CD4-positive, alpha-beta T cell treated with Interleukin-2 at 100 ng/mL for 4 hours (primary cell): ENCODE results near the gene RAB36.

ENCODE experiments used
- DNase-seq: peaks from one replicate; pipeline ENCODE4 v3.0.0-alpha.2; 2020; ENCODE audit warnings: low spot score

RAB36 gene

DNA sequence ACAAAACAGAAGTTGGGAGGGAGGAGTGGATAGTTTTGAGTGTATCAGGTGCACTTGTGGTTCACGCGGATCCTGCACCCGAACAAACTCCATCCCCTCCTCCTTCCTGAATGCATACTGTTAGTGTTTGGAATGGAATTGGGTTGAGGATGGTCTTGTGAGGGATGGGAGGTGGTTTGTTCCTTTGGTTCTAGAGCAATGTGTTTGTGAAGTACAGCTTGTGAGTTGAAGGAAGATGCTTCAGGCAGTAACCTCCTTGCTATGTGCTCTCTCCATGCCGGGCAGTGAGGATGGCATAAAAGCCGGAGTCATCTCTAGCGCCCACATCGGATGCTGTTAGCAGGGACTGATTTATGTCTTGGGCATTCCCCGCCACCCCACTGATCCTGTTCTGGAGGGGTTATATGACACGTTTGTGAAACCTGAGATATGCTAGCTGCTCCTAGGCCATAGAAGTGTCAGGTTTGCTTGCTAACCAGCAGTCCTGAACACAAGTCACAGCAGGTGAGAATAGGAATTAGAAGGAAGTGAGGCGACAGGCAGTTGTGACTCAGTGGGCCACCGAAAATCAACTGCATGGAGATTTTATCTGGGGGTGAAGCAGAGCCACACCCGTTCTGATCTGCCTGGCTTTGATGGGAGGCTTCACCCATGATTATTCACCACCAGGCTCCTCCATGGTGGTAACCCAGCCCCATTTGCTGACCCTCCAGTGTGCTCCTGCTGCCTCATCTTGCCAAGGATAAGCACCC lies 37.2 kb downstream of the RAB36 start:
- DNase-seq: peak; percentile 57

DNA sequence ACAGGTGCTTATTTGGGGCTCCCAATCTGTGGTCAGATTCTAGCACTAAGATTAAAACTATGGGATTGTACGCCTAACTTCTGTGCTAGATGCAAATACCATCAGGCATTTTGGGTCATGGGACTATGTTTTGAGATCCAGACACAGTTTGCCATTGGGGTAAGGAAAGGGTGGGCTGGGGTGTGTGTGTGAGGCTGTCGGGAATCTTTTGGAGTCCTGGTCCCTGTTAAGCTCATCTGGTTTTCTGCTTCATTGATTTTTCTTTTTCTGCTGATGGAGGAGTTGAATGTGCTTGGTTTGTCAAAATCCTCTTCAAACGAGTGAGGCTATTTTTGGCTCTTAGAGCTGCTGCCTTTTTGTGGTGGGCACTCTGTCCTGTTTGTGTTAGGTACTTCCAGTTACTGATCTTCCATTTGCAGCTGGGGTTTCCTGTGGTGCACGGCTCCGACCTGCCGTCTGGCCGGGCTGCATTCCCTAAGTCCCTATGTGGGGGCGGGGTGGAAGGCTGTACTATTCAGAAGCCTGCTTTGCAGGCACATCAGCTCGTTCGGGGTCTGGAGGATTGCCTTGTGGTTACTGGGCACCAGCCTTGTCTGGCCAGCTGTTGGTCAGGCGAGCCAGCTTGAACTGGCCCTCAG lies 37.9 kb downstream of the RAB36 start:
- DNase-seq: no peak

DNA sequence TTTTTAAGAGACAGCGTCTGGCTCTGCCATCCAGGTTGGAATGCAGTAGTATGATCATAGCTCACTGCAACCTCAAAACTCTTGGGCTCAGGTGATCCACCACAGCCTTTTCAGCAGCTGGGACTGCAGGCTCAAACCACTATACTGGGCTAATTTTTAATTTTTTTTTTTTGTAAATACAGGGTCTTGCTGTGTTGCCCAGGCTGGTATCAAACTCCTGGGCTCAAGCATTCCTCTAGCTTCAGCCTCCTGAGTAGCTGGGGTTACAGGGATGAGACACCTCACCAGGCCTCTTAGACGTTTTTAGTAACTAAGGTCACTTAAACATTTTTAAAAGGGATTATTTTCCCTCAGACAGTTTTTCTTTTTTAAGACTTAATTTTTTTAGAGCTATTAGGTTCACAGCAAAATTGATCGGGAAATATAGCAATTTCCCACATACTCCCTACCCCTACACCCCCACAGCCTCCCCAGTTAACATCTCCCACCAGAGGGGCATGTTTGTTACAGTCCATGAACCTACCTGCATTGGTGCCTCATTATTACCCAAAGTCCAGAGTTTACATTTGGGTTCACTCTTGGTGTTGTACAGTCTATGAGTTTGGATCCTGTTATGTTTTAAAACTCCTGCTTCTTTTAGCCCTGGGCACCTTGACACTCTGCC lies 39.0 kb downstream of the RAB36 start:
- no peak for DNase-seq

DNA sequence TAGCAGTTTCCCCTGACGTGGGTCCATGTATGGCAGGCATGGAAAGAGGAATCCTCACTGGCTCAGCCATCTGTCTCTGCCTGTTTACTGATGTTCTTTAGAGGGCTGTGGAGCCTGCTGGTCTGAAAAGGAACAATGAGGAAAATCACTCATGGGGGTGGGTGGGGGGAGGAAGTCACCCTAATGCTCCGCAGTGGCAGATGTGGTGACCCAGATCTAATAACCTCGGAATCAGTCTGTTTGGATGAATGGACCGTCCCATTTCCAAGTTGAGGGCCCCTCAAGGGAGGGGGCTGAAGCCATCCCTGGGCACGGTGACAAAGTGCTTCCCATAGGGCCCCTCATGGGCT lies 39.5 kb downstream of the RAB36 start:
- no peak for DNase-seq

DNA sequence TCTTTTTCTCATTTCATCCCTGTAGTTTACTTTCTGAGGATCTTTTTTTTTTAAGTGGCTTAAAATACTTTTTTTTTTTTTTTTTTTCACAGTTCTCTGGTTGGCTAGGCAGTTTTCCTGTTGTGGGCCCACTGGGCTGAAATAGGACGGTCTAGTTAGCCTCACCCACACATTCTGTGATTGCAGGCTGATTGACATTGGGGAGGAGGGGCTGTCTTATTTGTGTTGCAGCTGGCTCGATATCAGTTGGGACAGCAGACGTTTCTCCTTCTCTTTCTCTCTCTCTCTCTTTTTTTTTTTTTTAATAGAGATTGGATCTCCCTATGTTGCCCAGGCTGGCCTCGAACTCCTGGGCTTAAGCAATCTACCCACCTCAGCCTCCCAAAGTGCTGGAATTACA lies 41.9 kb downstream of the RAB36 start:
- no peak for DNase-seq

DNA sequence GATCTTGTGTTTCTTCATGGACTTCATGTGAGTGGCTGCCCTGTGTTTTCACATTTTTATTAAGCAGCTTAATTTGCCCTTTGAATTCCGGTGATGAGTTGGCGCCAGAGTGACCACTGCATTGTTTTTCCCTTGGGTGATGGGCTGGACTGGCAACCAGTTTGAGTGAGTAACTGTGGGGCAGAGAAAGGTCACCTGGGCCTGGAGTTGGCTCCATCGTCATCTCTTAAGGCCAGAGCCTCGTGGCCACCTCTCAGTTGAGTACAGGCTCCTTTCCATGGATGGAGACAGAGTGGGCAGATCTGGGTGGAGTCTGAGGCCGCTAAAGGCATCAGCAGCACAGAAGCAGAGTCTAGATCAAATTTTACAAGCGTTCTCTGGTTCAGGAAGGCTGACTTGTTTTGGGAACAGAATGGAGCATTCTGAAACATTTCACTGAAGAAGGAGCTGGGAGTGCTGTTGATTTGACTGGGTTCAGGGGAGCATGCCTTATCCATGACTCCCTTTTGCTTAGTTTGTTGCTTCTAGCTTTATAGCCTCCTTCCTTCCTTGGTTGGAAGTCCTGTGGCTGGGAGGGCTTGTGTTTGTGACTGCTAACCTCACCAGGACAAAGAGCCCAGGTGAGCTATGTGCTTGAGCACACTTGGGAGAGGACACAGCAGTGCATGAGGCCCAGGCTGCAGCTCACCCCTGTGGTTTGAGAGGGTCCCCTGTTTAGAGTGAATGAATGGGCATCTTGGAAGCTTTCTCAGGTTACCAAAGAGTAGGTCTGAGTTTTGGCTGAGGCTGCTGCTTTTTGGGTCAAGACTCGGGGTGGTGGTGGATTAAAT lies 42.8 kb downstream of the RAB36 start:
- no peak for DNase-seq

DNA sequence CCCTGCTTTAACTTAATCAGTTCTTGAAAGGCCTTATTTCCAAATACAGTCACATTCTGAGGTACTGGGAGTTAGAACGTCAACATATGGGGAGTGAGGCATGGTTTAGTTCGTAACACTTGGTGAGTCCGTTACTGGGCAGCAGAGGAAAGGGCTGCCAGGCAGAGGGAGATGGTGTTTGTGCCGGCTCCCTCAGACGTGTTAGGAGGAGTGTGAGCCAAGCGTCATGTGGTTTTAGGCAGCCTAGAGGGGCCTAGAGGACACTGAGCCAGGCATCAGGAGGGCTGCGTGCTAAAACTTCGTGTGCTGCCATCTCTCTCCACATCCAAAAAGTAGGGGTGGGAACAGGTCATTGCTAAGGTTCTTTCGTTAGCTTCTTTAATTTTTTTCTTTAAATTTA lies 45.2 kb downstream of the RAB36 start:
- no peak for DNase-seq

DNA sequence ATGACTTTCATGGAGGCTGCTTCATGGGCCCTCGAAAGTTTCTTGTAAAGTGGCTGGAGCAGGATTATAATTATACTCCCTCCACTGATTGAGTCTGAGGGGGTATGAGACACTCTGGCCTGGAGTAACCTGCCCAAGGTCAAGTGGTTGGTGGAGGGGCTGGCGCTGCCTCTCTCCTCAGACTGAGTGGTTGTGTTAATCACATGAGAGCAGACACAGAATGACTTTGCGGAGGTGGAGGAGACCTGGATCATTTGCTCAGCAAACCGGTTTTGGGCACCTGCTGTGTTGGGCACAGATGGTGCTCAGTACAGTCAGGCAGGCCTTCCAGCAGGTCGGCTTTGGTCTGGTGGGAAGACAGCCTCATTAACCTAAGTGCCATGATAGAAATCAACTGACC lies 46.9 kb downstream of the RAB36 start:
- DNase-seq: no peak

DNA sequence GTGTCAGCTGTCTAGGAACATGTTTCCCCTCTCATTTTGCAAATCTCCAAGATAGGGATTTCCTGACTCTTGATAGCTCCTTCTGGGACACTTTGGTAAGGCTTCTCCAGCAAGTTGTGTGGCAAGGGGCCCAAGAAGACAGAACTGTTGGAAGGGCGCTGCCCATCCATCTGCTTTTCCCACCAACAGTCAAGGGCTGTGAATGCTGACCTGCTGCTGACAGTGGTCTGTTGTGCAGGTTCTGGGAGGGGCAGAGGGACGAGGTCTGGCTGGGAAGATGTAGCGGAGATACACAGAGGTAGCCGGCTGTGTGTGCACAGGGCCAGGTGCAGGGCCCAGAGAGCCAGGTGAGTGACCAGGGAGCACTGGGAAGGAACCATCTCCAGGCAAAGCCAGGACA lies 47.3 kb downstream of the RAB36 start:
- no peak for DNase-seq

DNA sequence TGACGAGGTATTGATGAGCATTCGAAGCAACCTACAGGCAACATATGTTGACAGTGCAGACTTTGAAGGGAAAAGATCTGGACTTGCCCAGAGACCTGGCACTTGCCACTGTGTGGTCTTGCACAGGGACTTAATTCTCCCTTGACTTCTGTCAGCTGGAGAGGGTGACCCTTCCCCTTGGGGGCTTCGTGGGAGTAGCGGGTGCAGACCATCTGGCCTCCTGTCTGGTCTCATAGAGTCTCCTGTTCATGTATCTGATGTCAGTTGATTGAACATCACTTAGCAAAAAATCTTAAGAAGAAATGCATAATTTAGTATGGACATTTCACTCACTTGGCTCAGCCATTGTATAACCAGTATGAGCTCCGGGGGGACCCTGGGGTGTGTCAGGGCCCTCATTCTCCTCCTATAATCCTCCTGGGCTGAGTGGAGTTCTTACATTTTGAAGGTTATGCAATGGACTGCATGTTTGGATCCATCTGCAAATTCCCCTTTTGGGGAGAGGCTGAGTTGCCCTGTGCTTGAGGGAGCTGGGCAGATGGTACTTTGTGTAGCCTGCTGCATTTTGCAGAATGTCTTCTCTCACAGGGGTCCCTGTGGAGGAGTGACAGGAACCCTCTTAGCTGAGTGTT lies 48.0 kb downstream of the RAB36 start:
- DNase-seq: no peak

DNA sequence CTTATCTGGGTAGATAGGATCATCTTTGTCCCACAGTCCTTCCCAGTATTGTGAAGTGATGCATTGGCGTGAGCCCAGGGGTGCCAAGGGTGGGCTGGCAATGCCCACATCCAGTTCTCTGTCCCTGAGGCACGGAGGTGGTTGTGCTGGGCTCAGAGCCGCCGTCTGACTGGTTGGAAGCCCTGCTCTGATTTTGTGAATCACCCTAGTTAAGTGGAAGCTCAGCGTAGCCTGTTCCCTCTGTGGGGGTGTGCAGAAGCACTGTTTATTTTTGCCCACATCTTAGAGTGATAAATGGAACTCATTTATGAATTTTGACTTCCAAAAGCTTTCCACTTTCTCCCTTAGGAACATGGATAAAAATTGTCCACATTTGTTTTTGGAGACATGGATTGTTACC lies 48.6 kb downstream of the RAB36 start:
- no peak for DNase-seq

DNA sequence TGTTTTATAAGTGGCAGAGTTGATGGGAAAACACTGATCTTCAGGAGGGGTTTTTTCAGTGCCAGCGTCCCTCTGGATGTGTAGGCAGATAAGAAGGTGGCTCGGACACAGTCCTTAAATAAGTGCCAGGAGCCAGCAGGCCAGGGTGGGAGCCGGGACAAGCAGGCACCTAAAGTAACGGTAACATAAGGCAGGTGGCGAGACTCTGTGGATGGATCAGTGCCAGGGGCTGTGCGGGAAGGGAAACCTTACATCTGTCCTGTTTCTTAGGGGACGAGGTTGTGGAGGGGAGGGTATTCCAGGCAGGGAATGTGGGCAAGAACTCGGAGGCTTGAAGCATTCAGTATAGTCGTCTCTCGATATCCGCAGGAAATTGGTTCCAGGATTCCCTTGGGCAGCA lies 50.9 kb downstream of the RAB36 start:
- DNase-seq: no peak

DNA sequence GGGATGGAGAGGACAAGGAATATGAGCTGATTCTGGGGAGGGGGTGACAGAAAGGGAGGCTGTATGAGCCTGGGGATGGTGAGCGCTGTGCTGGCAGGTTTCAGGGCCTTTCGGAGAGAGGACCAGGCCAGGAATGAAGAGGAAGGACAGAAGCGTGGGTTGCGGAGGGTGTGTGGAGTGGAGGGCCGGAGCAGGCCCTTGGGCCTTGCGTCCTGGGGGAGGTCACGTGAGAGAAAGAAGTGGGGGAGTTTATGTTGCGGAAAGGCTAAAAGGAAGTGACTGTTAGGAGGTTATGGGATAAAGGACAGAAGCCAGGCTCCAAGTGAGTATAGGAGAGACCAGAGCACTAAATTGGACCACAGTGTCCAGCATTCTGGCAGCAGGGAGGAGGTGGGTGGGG lies 52.6 kb downstream of the RAB36 start:
- no peak for DNase-seq

DNA sequence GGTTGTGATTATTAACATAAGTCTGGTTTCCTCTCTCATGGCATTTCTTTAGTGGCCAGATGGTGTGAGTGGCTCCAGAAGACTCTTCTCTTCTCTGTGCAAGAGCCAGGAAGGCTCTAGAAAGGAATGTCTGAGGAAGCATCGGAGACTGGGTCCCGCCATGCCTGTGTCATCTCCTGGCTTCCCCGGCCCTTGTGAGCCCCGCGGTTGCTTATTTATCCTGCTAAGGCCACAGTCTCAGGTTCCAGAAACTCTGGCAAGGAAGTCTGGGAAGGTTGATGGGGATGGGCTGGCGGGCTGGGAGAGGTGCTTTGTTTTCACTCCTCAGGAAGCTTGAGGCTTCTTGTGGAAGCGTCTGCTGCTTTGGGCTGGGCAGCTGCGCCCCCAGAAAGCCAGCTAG lies 53.9 kb downstream of the RAB36 start:
- DNase-seq: no peak

DNA sequence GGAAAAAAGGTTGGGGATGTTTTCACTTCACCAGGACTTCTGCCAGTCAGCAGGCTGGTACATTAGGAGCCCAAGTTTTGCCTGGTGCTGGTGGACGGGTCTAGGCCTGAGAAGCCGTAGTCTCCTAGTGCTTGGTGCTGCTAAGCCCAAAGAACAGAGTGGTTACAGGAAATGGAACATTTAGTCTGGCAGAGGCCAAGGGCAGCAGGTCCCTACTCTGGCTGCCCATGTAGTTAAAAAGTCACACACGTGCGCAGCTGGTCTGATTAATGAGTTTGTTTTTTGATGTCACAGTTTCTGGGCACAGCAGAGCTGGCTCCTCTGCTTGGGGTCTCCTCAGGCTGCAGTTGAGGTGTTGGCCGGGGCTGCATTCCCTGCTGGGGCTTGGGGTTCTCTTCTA lies 55.6 kb downstream of the RAB36 start:
- DNase-seq: no peak

DNA sequence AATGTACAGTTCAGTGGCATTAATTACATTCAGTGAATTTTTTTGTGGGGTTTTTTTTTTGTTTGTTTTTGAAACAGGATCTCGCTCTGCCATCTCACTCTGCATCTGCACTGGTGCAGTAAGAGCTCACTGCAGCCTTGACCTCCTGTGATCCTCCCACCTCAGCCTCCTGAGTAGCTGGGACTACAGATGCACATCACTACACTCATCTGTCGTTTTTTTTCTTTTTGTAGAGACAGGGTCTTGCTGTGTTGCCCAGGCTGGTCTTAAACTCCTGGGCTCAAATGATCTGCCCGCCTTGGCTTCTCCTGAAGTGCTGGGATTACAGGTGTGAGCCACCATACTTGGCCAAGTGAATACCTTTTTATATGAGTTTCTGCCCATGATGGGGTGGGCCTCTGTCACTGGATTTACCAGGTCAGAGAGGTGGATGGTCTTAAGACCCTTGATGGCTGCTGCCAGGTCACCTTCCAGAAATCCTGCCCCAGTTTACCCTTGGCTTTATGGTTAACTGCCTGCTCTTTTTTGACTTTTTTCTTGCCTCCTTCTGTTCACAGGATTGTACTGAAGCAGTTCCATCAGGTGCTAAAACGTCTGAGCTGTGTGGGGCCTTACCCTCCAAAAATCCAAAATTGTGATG lies 57.7 kb downstream of the RAB36 start:
- no peak for DNase-seq

DNA sequence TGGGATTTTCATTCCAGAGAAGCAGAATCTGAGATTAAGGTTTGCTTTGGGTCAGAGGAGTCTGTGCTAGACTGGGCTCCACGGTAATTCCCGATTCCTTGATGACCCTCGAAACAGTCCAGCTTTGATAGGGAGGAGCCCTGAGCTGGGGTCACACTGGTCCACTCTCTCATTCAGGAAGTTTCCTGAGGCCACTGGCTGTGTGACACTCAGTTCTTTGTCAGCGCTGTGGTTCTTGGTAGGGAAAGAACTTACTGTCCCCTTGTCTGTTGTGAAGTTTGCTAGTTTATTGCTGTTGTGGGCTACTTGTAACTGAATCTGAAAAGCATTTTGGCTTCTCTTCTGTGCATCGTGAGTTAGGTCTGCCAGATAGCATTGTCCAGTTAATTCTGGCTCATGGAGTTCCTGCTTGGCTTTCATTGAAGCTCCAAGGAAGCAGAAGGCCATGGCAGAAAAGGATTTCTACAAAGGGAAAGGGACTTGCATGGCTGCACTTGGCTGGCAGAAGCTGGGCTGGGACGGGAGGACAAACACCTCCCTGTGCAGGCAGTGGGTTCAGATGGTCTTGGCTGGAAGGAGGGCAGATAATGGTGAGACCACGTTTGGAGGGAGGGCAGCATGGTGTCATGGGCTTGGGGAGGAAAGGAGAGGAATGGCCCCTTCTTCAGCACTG lies 58.3 kb downstream of the RAB36 start:
- DNase-seq: no peak

DNA sequence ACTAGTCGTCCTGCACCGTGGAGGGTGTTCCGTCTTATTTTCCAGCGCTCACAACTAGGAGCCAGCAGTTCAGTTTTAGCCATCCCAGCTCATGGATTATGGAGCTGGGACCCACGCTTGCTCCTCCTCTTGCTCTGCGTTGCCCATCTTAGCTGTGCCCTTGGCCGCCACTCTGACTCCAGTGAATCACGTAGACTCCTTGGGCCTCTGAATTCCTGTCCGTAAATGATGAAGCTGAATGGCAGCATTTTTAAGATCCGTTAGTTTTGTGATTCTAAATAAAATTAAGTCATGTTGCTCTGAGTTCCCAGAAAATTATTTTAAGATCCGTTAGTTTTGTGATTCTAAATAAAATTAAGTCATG lies 58.8 kb downstream of the RAB36 start:
- DNase-seq: no peak

DNA sequence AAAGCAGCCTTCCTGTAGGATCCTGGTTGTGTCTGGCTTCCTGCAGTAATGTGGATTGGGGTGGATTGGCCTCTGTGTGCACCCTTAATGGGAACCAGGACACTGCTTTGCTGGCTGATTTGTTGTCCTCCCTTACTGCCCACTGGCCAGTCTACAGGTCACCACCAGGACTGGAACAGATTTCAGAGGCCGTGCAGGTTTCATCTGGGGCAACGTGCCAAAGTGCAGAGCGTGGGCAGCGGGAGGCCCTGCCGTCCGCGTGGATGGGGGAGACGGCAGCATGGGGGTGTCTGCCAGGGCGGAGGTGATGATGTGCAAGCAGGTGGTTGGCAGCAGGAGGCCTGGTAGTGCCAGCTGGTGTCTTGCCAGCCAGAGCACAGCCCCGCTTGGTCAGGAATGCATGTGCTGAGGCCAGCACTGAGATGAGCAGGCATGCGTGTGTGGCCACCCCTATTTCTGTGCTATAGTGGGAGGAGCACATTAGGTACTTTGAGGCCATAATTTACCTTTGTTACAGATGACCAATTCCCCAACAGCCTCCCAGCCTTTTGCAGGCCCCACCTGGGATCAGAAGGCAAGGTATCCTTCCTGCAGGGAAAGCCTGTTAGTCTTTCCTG lies 59.4 kb downstream of the RAB36 start:
- no peak for DNase-seq

DNA sequence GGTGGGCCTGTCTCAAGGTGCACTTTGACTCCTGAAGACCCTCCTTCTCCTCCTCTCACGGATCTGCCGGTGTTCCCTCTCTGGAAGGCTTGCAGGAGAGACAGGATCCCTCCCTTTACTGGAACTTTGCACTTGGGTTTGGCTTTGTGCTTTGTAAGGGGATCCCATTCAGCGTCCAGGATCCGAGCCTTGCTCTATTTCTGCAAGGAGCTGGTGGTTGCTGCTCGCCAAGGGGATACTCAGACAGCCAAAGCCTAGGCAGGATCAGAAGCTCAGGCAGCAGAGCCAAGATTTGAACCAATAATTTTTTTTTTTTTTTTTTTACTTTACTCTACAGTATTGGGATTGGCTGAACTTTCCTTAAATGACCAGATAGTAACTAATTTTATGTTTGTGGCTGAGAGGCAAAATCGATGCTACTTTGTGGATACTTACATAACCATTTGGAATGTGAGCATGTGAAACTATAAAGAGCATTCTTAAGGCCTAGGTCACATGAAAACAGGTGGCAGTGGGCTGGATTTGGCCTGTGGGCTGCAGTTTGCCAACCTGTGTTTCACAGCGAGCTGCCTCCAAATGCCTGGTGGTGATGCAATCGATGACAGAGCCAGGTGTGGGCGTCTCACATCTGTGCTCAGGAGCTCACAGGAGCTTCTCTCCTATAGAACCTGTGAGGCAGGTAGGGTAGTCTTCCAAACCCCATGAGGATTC lies 60.2 kb downstream of the RAB36 start:
- no peak for DNase-seq
